MM.1S (cell line): ENCODE measurements around the gene COL13A1.

Experiments
- DNase-seq: peaks from one replicate; pipeline ENCODE4 v3.0.0-alpha.2; 2015
- H2AFZ ChIP-seq: fragments of 300-600 bp; sonication (generic); 2 replicates; pipeline ENCODE4 v1.6.0; 2016; ENCODE audit warnings: antibody characterized with exemption, low read length
- H3F3A ChIP-seq: fragments of 300-600 bp; sonication (generic); 2 replicates; pipeline ENCODE4 v1.6.1; 2016; ENCODE audit warnings: mild to moderate bottlenecking, antibody characterized with exemption, low read length, moderate library complexity, mixed read lengths; ENCODE audit not compliant: insufficient read depth
- H3K27ac ChIP-seq: fragments of 300-600 bp; sonication (generic); 2 replicates; pipeline ENCODE4 v1.5.1; 2016; ENCODE audit warnings: mild to moderate bottlenecking, low read length
- H3K27me3 ChIP-seq: fragments of 300-600 bp; sonication (generic); replicated peaks from 2 replicates; pipeline ENCODE4 v1.6.0; 2016; ENCODE audit warnings: low read length; ENCODE audit not compliant: insufficient read depth
- H3K36me3 ChIP-seq: fragments of 300-600 bp; sonication (generic); replicated peaks from 2 replicates; pipeline ENCODE4 v1.6.1; 2016; ENCODE audit warnings: mild to moderate bottlenecking, low read length, mixed read lengths; ENCODE audit not compliant: insufficient read depth
- H3K4me1 ChIP-seq: fragments of 300-600 bp; sonication (generic); 2 replicates; pipeline ENCODE4 v1.6.1; 2016; ENCODE audit warnings: low read length, mixed read lengths
- H3K4me2 ChIP-seq: fragments of 300-600 bp; sonication (generic); 2 replicates; pipeline ENCODE4 v1.6.0; 2016; ENCODE audit warnings: low read depth, low read length
- H3K4me3 ChIP-seq: fragments of 300-600 bp; sonication (generic); 2 replicates; pipeline ENCODE4 v1.5.1; 2016; ENCODE audit warnings: low read length, mixed read lengths
- H3K79me2 ChIP-seq: fragments of 300-600 bp; sonication (generic); 2 replicates; pipeline ENCODE4 v1.6.1; 2016; ENCODE audit warnings: mixed run types, low read length, mixed read lengths
- H3K9ac ChIP-seq: fragments of 300-600 bp; sonication (generic); 2 replicates; pipeline ENCODE4 v1.6.1; 2016; ENCODE audit warnings: low read length, mixed read lengths
- H3K9me2 ChIP-seq: fragments of 300-600 bp; sonication (generic); replicated peaks from 2 replicates; pipeline ENCODE4 v1.6.1; 2016; ENCODE audit warnings: mild to moderate bottlenecking, low read length, mixed read lengths; ENCODE audit not compliant: insufficient read depth
- H3K9me3 ChIP-seq: fragments of 300-600 bp; sonication (generic); replicated peaks from 2 replicates; pipeline ENCODE4 v1.6.1; 2016; ENCODE audit warnings: mild to moderate bottlenecking, low read length, mixed read lengths; ENCODE audit not compliant: insufficient read depth
- H4K20me1 ChIP-seq: fragments of 300-600 bp; sonication (generic); 2 replicates; pipeline ENCODE4 v1.6.1; 2016; ENCODE audit warnings: mild to moderate bottlenecking, low read length, moderate library complexity, mixed read lengths; ENCODE audit not compliant: insufficient read depth
- CTCF ChIP-seq: fragments of 300-600 bp; sonication (generic); IDR thresholded peaks from 2 replicates; pipeline ENCODE4 v1.5.1; 2016; ENCODE audit warnings: antibody characterized with exemption, low read length, mixed read lengths
- EZH2 ChIP-seq: fragments of 300-600 bp; sonication (generic); optimal IDR thresholded peaks from 2 replicates; pipeline ENCODE3; 2017; ENCODE audit warnings: low read depth, mild to moderate bottlenecking, antibody characterized with exemption, low read length, mixed read lengths
- EZH2phosphoT487 ChIP-seq: fragments of 300-600 bp; sonication (generic); IDR thresholded peaks from 2 replicates; pipeline ENCODE4 v1.6.1; 2018; ENCODE audit warnings: antibody characterized with exemption, low read length

The COL13A1 gene

GRCh38 chr10:69792341-69792740, 9.4 kb upstream of the COL13A1 start:
- Histone ChIP-seq H3K27me3 (peaks cover 6% of the 10 kb centered on the region; the same call in 1 of the 2 replicates), H3F3A (no peaks in the 10 kb centered on the region), H3K36me3 (no peaks in the 10 kb centered on the region), H4K20me1 (no peaks in the 10 kb centered on the region), H3K27ac (no peak overlapping the region), H2AFZ (no peak overlapping the region), H3K9ac (no peak overlapping the region), H3K4me2 (no peak overlapping the region), H3K9me3 (no peaks in the 10 kb centered on the region), H3K4me3 (no peak overlapping the region), H3K4me1 (no peaks in the 10 kb centered on the region), H3K79me2 (no peaks in the 10 kb centered on the region), H3K9me2 (no peaks in the 10 kb centered on the region)
- no peak for TF ChIP-seq EZH2
- no peak for DNase-seq

GRCh38 chr10:69794673-69795072, 7.0 kb upstream of the COL13A1 start:
- H4K20me1 ChIP-seq, result no peaks in the 10 kb centered on the region
- H3K4me2 ChIP-seq, result no peak overlapping the region
- H2AFZ ChIP-seq, result no peak overlapping the region
- H3K4me1 ChIP-seq, result no peaks in the 10 kb centered on the region
- TF ChIP-seq EZH2phosphoT487 (no peak), CTCF (no peak), EZH2 (no peak)
- H3K36me3 ChIP-seq, result no peaks in the 10 kb centered on the region
- no peak overlapping the region for H3K4me3 ChIP-seq
- H3K27me3 ChIP-seq, result peaks cover 19% of the 10 kb centered on the region
- H3K79me2 ChIP-seq, result no peaks in the 10 kb centered on the region
- no peaks in the 10 kb centered on the region for H3F3A ChIP-seq
- no peak overlapping the region for H3K27ac ChIP-seq
- DNase-seq, result no peak
- no peaks in the 10 kb centered on the region for H3K9me3 ChIP-seq
- H3K9ac ChIP-seq, result no peak overlapping the region
- H3K9me2 ChIP-seq, result no peaks in the 10 kb centered on the region

GRCh38 chr10:69795242-69795934, 6.3 kb upstream of the COL13A1 start:
- H3K27ac ChIP-seq, result no peak overlapping the region
- no peaks in the 10 kb centered on the region for H3K4me1 ChIP-seq
- H3K27me3 ChIP-seq, result peaks cover 22% of the 10 kb centered on the region
- no peak overlapping the region for H3K9ac ChIP-seq
- H3K9me3 ChIP-seq, result no peaks in the 10 kb centered on the region
- H3K36me3 ChIP-seq, result no peaks in the 10 kb centered on the region
- H3K4me2 ChIP-seq, result no peak overlapping the region
- no peak overlapping the region for H3K4me3 ChIP-seq
- no peaks in the 10 kb centered on the region for H3F3A ChIP-seq
- no peak for DNase-seq
- H4K20me1 ChIP-seq, result no peaks in the 10 kb centered on the region
- no peak for TF ChIP-seq EZH2
- TF ChIP-seq EZH2phosphoT487, result no peak
- no peak for TF ChIP-seq CTCF
- H3K9me2 ChIP-seq, result no peaks in the 10 kb centered on the region
- H2AFZ ChIP-seq, result no peak overlapping the region
- H3K79me2 ChIP-seq, result no peaks in the 10 kb centered on the region

- TF ChIP-seq CTCF, result no peak
- TF ChIP-seq EZH2, result no peak
- TF ChIP-seq EZH2phosphoT487, result no peak
- Histone ChIP-seq H3K4me3 (no peak overlapping the region), H3K9me3 (no peaks in the 10 kb centered on the region), H4K20me1 (no peaks in the 10 kb centered on the region), H3F3A (no peaks in the 10 kb centered on the region), H3K9me2 (no peaks in the 10 kb centered on the region), H3K27me3 (peaks cover 47% of the 10 kb centered on the region), H3K4me2 (no peak overlapping the region), H3K4me1 (no peaks in the 10 kb centered on the region), H2AFZ (no peak overlapping the region), H3K79me2 (no peaks in the 10 kb centered on the region), H3K36me3 (no peaks in the 10 kb centered on the region), H3K27ac (no peak overlapping the region), H3K9ac (no peak overlapping the region)
- peak; percentile 16 for DNase-seq
Observed at GRCh38 chr10:69797959-69798358, 3.7 kb upstream of the COL13A1 start.
